Uterus (tissue), 4 donors: ENCODE data around the gene LPCAT1. TPM values are rescaled to one million over a fixed set of nuclear protein-coding genes. Genes with fewer than 3 reads are reported as not detected.

Experiments
- DNase-seq, 2 donors: peaks; one replicate each; pipeline ENCODE4 v3.0.0-alpha.2; 2019 to 2020
- H3K27ac ChIP-seq, 2 donors: fragments of 200-600 bp; sonication (generic); 1 replicate in 1 of 2; 2 replicates in 1 of 2; pipeline ENCODE4 v1.5.1; 2016 to 2018
- H3K27me3 ChIP-seq, 2 donors: fragments of 200-600 bp; sonication (generic); one replicate each; pipeline ENCODE4 v1.5.1; 2018 to 2019; ENCODE audit warnings: control low read depth in 1 of 2
- H3K36me3 ChIP-seq, 2 donors: fragments of 200-600 bp; sonication (generic); one replicate each; pipeline ENCODE4 v1.5.1; 2019; ENCODE audit warnings: control low read depth in 1 of 2
- H3K4me1 ChIP-seq, 2 donors: fragments of 200-600 bp; sonication (generic); one replicate each; pipeline ENCODE4 v1.5.1; 2018 to 2019; ENCODE audit warnings: control low read depth in 1 of 2
- H3K4me3 ChIP-seq, 2 donors: fragments of 200-600 bp; sonication (generic); 1 replicate in 1 of 2; 2 replicates in 1 of 2; pipeline ENCODE4 v1.5.1; 2018 to 2019; ENCODE audit warnings: mild to moderate bottlenecking in 1 of 2
- H3K9me3 ChIP-seq, 2 donors: fragments of 200-600 bp; sonication (generic); one replicate each; pipeline ENCODE4 v1.5.1; 2019; ENCODE audit warnings: control low read depth in 1 of 2
- CTCF ChIP-seq, 4 experiments: fragments of 200-600 bp in 2 of 4; fragments of 450-650 bp in 2 of 4; sonication (generic) in 2 of 4; IDR thresholded peaks; one replicate each; pipeline ENCODE4 v1.5.1; 2016 to 2019; ENCODE audit warnings: antibody characterized with exemption in 4 of 4, mild to moderate bottlenecking in 2 of 4, moderate library complexity in 1 of 4
- POLR2A ChIP-seq, 2 donors: fragments of 450-650 bp; IDR thresholded peaks; one replicate each; pipeline ENCODE4 v1.6.1; 2016; ENCODE audit warnings: antibody characterized with exemption in 2 of 2, mild to moderate bottlenecking in 1 of 2, moderate library complexity in 1 of 2
- intact Hi-C: fragments of 100-400 bp; cut with DNase I; formaldehyde crosslinking; loops from one replicate; pipeline ENCODE4 v1.15.1; 2023; ENCODE audit warnings: low total_unique reads
- total RNA-seq, 4 donors: library from RNA; depleted of rRNA in 3 of 4; stranded (reverse); fragments of >200 nt in 3 of 4; gene quantifications; one replicate each; pipeline versions ENCODE4 v1.1.0 to v1.2.4, GENCODE V29; 2014 to 2023
- donor health status: DM: yes; HTN: yes; CAD: no.

Gene LPCAT1
- total RNA-seq, 4 donors from 2014 or later = 21.5 to 51.0 (median 40.0) TPM

GRCh38 chr5:1481266-1481958 lies 42.3 kb downstream of the LPCAT1 start:
- H3K9me3 ChIP-seq = no peaks in the 10 kb centered on the region
- intact Hi-C loops = no loop called here
- no peak for TF ChIP-seq CTCF (IDR thresholded peaks at IDR 0.05)
- TF ChIP-seq POLR2A (IDR thresholded peaks at IDR 0.05) = no peak
- no peaks in the 10 kb centered on the region for H3K4me1 ChIP-seq
- no peak overlapping the region for H3K4me3 ChIP-seq
- H3K27me3 ChIP-seq = no peaks in the 10 kb centered on the region
- no peak for DNase-seq
- H3K36me3 ChIP-seq = no peaks in the 10 kb centered on the region
- H3K27ac ChIP-seq = no peak overlapping the region

GRCh38 chr5:1480806-1481205 lies 43.0 kb downstream of the LPCAT1 start:
- TF ChIP-seq POLR2A (IDR thresholded peaks at IDR 0.05) = no peak
- TF ChIP-seq CTCF (IDR thresholded peaks at IDR 0.05) = no peak
- H3K36me3 ChIP-seq = no peaks in the 10 kb centered on the region
- intact Hi-C loops = no loop called here
- H3K4me3 ChIP-seq = no peak overlapping the region
- DNase-seq = no peak
- no peaks in the 10 kb centered on the region for H3K27me3 ChIP-seq
- no peaks in the 10 kb centered on the region for H3K9me3 ChIP-seq
- no peaks in the 10 kb centered on the region for H3K4me1 ChIP-seq
- no peak overlapping the region for H3K27ac ChIP-seq

DNA sequence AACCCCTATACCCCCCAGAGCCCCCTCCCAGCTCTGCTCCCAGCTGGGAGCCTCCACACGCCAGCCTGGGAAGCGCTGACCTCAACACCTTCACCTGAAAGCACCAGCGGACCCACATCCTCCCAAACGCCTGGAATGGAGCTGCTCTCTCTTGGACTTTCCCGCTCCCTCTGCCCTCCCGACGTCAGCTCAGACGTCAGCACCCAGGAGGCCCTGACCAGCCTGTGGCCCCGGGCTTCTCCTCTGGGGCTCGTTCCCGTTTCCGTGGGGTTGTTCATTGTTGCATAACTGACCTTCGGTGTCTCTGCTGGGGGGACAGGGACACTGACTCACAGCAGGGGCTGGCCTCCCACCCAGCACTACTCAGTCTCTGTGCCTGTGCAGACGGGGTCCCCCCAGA lies 43.5 kb downstream of the LPCAT1 start:
- intact Hi-C loops = no loop called here
- no peaks in the 10 kb centered on the region for H3K27me3 ChIP-seq
- H3K36me3 ChIP-seq = no peaks in the 10 kb centered on the region
- no peak overlapping the region for H3K4me3 ChIP-seq
- H3K27ac ChIP-seq = no peak overlapping the region
- DNase-seq = no peak
- no peak for TF ChIP-seq CTCF (IDR thresholded peaks at IDR 0.05)
- no peak for TF ChIP-seq POLR2A (IDR thresholded peaks at IDR 0.05)
- no peaks in the 10 kb centered on the region for H3K4me1 ChIP-seq
- no peaks in the 10 kb centered on the region for H3K9me3 ChIP-seq

DNA sequence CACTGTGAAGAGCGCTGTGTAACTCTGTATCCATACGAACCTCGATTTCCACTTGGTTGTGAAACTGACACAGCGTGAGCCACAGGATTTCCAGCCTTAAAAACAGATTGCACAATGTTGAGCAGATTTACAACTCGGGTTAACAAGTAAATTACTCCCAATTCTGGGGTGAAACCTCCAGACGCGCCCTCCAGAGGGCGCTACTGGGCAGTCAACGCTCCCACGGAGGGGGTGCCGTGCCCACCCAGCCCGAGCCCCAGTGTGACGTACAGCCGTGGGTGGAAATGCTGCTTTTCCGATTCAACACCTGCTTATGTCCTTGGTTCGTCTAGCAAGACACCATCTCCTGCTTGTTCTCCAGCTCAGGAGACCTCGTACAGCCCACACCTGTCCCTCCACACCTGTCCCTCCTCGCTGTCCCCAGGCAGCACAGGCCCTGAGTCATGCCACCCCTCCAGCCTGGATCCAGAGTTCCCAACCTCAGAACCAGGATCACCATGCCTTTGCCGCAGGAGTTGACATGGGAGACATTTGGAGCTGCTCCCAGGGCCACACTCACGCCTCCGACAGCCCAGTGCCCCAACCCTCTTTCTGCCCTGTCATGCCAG lies 44.1 kb downstream of the LPCAT1 start:
- intact Hi-C loops = no loop called here
- Histone ChIP-seq H3K4me1 (no peaks in the 10 kb centered on the region), H3K27me3 (no peaks in the 10 kb centered on the region), H3K9me3 (no peaks in the 10 kb centered on the region), H3K27ac (peak overlapping the region in 1 of 2 donors; percentile 22), H3K36me3 (no peaks in the 10 kb centered on the region), H3K4me3 (no peak overlapping the region)
- TF ChIP-seq CTCF (IDR thresholded peaks at IDR 0.05) = peak; percentile 43 to 57 (median 52)
- TF ChIP-seq POLR2A (IDR thresholded peaks at IDR 0.05) = no peak
- DNase-seq = peak; percentile 58 to 63

GRCh38 chr5:1479066-1479465 lies 44.7 kb downstream of the LPCAT1 start:
- TF ChIP-seq POLR2A (IDR thresholded peaks at IDR 0.05) = no peak
- no peak for TF ChIP-seq CTCF (IDR thresholded peaks at IDR 0.05)
- H3K27ac ChIP-seq = peak overlapping the region in 1 of 2 donors; percentile 22
- no peaks in the 10 kb centered on the region for H3K36me3 ChIP-seq
- intact Hi-C loops = no loop called here
- H3K4me3 ChIP-seq = no peak overlapping the region
- DNase-seq = no peak
- H3K9me3 ChIP-seq = no peaks in the 10 kb centered on the region
- H3K4me1 ChIP-seq = no peaks in the 10 kb centered on the region
- H3K27me3 ChIP-seq = no peaks in the 10 kb centered on the region
